ENCODE measurements around the gene FBLN5. TPM values are rescaled to one million over a fixed set of nuclear protein-coding genes. Genes with fewer than 3 reads are reported as not detected.

Gene FBLN5
- total and polyA plus RNA-seq, 4 experiments from 2014 or later = 7.9 to 23.7 (median 15.8) TPM

- Histone ChIP-seq H3K4me1 (ENCODE audit: insufficient read depth, low read length) (peaks cover 6% of the 10 kb centered on the region), H3K4me3 (ENCODE audit: low read length in 2 of 2) (no peak overlapping the region), H3K9me3 (ENCODE audit: control insufficient read depth in 1 of 2, low read length in 2 of 2) (no peaks in the 10 kb centered on the region), H3K27ac (ENCODE audit: low read depth, low read length) (no peak overlapping the region), H3K27me3 (ENCODE audit: insufficient read depth, low read length) (no peaks in the 10 kb centered on the region), H3K36me3 (ENCODE audit: insufficient read depth, low read length) (no peaks in the 10 kb centered on the region)
- H3K4me1 Mint-ChIP-seq = peaks cover 3 to 5% (median 3%) of the 10 kb centered on the region in 4 donors
- no peaks in the 10 kb centered on the region for H3K27me3 Mint-ChIP-seq
- intact Hi-C loops (cut with micrococcal nuclease) = no loop called here
- DNase-seq = no peak
- ChIA-PET CTCF (ENCODE audit: partially characterized antibody) (interaction anchor here (1.2 kb wide), 1 partner anchor 52 kb away, joined by 4 read pairs; no protein-coding TSS in a partner anchor), POLR2A (ENCODE audit: partially characterized antibody) (interaction anchor here (1.2 kb wide), 1 partner anchor 10 kb away, joined by 4 read pairs; no protein-coding TSS in a partner anchor)
- H3K36me3 Mint-ChIP-seq = peaks cover 7 to 9% of the 10 kb centered on the region in 2 donors
- no peak overlapping the region for H3K4me3 Mint-ChIP-seq
- no peaks in the 10 kb centered on the region for H3K9me3 Mint-ChIP-seq
- H3K27ac Mint-ChIP-seq = no peak overlapping the region
These were observed 16.0 kb upstream of the FBLN5 start for GRCh38 chr14:91963465-91963864.

DNA sequence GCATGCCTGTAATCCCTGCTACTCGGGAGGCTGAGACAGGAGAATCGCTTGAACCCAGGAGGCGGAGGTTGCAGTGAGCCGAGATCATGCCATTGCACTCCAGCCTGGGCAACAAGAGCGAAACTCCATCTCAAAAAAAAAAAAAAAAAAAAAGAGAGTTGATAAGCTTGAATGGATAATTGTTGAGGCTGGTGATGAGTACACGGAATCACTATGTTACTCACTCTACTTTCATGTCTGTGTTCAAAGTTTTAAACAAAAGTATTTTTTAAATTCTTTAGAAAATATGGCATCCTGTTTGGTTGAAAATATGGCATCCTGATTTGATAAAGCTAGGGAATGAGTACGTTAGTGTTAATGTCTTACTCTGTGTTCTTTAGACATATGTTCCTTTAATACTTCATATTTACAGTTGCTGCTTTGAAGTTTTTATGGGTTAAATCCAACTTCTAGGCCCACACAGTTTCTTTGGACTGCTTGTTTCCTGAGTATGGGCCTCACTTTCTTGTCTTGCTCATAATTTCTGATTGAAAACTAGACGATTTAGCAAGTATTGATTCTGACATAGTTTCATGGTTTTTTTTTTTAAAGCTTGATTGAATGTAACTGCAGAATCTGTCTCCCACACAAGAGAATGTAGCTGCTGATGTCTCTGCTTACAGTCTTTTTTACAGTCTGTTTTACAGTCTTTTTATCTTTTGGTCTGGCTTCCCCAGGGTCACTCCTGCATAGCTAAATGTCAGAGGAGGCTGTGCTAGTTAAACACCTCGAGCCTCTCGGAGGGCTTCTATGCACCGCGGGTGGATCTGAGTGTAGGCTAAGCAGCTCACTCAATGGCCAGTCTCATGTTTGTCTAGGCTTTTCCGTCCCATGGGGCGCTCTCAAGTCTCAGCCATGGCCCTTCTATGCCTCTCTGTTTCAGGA is 14.1 kb upstream of the FBLN5 start:
- Mint-ChIP-seq H3K4me1 (no peaks in the 10 kb centered on the region), H3K27me3 (peaks cover 1 to 5% of the 10 kb centered on the region in 2 donors), H3K4me3 (no peak overlapping the region), H3K36me3 (no peaks in the 10 kb centered on the region), H3K27ac (no peak overlapping the region), H3K9me3 (no peaks in the 10 kb centered on the region)
- intact Hi-C loops (cut with micrococcal nuclease) = no loop called here
- CTCF ChIA-PET (ENCODE audit: partially characterized antibody) = interaction anchor here (1.0 to 1.5 kb wide), 2 partner anchors 10 to 14 kb away, joined by 3 to 5 read pairs; no protein-coding TSS in a partner anchor
- Histone ChIP-seq H3K4me1 (ENCODE audit: insufficient read depth, low read length) (no peaks in the 10 kb centered on the region), H3K4me3 (ENCODE audit: low read length in 2 of 2) (no peak overlapping the region), H3K27me3 (ENCODE audit: insufficient read depth, low read length) (no peaks in the 10 kb centered on the region), H3K9me3 (ENCODE audit: control insufficient read depth in 1 of 2, low read length in 2 of 2) (no peaks in the 10 kb centered on the region), H3K36me3 (ENCODE audit: insufficient read depth, low read length) (no peaks in the 10 kb centered on the region), H3K27ac (ENCODE audit: low read depth, low read length) (no peak overlapping the region)
- no peak for DNase-seq
- POLR2A ChIA-PET (ENCODE audit: partially characterized antibody) = no interaction called here

GRCh38 chr14:91957876-91958313 is 10.4 kb upstream of the FBLN5 start:
- intact Hi-C loops (cut with micrococcal nuclease) = no loop called here
- Histone ChIP-seq H3K36me3 (ENCODE audit: insufficient read depth, low read length) (no peaks in the 10 kb centered on the region), H3K4me3 (ENCODE audit: low read length in 2 of 2) (no peak overlapping the region), H3K27me3 (ENCODE audit: insufficient read depth, low read length) (no peaks in the 10 kb centered on the region), H3K27ac (ENCODE audit: low read depth, low read length) (no peak overlapping the region), H3K4me1 (ENCODE audit: insufficient read depth, low read length) (no peaks in the 10 kb centered on the region), H3K9me3 (ENCODE audit: control insufficient read depth in 1 of 2, low read length in 2 of 2) (no peaks in the 10 kb centered on the region)
- DNase-seq = no peak
- ChIA-PET POLR2A (ENCODE audit: partially characterized antibody) (no interaction called here), CTCF (ENCODE audit: partially characterized antibody) (no interaction called here)
- Mint-ChIP-seq H3K27me3 (peaks cover 3 to 7% of the 10 kb centered on the region in 2 donors), H3K36me3 (no peaks in the 10 kb centered on the region), H3K27ac (no peak overlapping the region), H3K4me3 (no peak overlapping the region), H3K9me3 (no peaks in the 10 kb centered on the region), H3K4me1 (no peaks in the 10 kb centered on the region)

DNA sequence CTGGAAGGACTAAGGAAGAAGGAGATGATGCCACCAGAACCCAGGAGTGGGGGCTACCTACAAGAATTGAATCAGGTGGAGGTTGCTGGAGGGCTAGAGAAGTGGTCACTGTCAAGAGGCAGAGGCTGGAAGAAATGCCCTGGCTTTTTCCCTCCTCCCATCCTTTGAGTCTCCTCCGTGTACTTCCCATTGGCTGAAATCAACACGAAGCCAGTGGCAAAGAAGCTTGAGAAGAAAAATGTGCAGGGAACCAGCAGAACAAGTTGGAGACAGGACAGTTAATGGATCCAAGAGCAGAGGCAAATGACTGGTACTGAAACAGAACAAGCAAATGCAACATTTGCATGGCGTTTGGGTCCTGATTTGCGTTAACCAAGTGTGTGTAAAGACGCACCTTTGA is 9.1 kb upstream of the FBLN5 start:
- ChIA-PET CTCF (ENCODE audit: partially characterized antibody) (no interaction called here), POLR2A (ENCODE audit: partially characterized antibody) (no interaction called here)
- H3K4me1 ChIP-seq (ENCODE audit: insufficient read depth, low read length) = no peaks in the 10 kb centered on the region
- no peaks in the 10 kb centered on the region for H3K9me3 ChIP-seq (ENCODE audit: control insufficient read depth in 1 of 2, low read length in 2 of 2)
- H3K36me3 Mint-ChIP-seq = no peaks in the 10 kb centered on the region
- no peak overlapping the region for H3K4me3 ChIP-seq (ENCODE audit: low read length in 2 of 2)
- H3K27ac ChIP-seq (ENCODE audit: low read depth, low read length) = no peak overlapping the region
- DNase-seq = no peak
- H3K27me3 ChIP-seq (ENCODE audit: insufficient read depth, low read length) = no peaks in the 10 kb centered on the region
- no peaks in the 10 kb centered on the region for H3K4me1 Mint-ChIP-seq
- H3K9me3 Mint-ChIP-seq = no peaks in the 10 kb centered on the region
- intact Hi-C loops (cut with micrococcal nuclease) = no loop called here
- H3K27ac Mint-ChIP-seq = no peak overlapping the region
- H3K36me3 ChIP-seq (ENCODE audit: insufficient read depth, low read length) = no peaks in the 10 kb centered on the region
- H3K4me3 Mint-ChIP-seq = no peak overlapping the region
- H3K27me3 Mint-ChIP-seq = peaks cover 3 to 7% of the 10 kb centered on the region in 2 donors

DNA sequence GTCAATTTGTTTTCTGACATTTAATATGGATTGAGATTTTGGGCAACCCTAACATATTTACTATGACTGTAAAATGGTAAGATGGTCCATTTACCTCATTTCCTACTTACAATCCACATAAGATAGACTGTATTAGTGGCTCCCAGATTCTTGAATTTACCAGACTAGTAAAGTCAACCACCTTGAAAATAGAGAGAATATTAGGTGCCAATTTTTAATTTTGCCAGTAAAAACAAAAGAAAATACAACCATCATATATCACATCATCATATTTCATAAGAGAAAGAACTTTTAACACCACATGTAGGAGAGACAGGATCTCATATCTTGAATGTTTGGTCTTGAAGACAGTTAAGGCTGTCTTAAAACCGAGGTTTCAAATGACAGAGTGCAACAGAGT is 7.7 kb upstream of the FBLN5 start:
- Histone ChIP-seq H3K27me3 (ENCODE audit: insufficient read depth, low read length) (no peaks in the 10 kb centered on the region), H3K36me3 (ENCODE audit: insufficient read depth, low read length) (no peaks in the 10 kb centered on the region), H3K4me3 (ENCODE audit: low read length in 2 of 2) (no peak overlapping the region), H3K9me3 (ENCODE audit: control insufficient read depth in 1 of 2, low read length in 2 of 2) (no peaks in the 10 kb centered on the region), H3K27ac (ENCODE audit: low read depth, low read length) (no peak overlapping the region), H3K4me1 (ENCODE audit: insufficient read depth, low read length) (no peaks in the 10 kb centered on the region)
- intact Hi-C loops (cut with micrococcal nuclease) = no loop called here
- H3K27me3 Mint-ChIP-seq = peaks cover 3 to 7% of the 10 kb centered on the region in 2 donors
- no peak overlapping the region for H3K27ac Mint-ChIP-seq
- H3K36me3 Mint-ChIP-seq = no peaks in the 10 kb centered on the region
- no peaks in the 10 kb centered on the region for H3K9me3 Mint-ChIP-seq
- DNase-seq = no peak
- POLR2A ChIA-PET (ENCODE audit: partially characterized antibody) = no interaction called here
- no peak overlapping the region for H3K4me3 Mint-ChIP-seq
- no peaks in the 10 kb centered on the region for H3K4me1 Mint-ChIP-seq
- CTCF ChIA-PET (ENCODE audit: partially characterized antibody) = no interaction called here

DNA sequence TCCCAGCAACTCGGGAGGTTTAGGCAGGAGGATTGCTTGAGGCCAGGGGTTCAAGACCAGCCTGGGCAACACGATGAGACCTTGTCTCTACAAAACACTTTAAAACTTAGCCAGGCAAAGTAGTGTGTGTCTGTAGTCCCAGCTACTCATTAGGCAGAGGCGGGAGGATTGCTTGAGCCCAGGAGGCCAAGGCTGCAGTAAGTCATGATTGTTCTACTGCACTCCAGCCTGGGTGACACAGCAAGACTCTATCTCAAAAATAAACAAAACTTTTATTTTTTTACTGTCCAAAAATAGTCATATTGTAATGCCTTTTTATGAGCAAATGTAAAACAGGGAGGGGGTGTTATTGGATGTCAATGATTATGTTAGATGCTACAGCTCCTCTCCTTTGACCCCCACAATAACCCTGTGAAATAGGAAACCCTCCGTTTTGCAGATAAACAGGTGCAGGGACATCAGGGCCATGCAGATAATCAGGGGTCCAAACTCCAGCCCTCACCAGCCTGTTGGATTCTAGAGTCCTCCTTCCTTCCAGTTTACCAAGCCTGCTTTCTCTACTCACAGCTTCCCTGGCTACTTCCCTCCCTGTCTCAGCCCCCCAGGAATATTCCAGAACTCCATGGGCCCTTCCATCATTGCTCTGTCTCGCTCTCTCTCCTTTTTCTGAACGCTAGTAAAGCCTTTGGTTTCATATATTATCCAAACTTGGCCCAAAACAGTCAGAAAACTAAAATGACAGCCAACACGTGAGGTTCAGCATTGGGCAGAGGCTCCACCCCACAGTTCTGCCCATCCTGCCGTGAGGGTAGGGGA is 5.9 kb upstream of the FBLN5 start:
- peaks cover 0 to 3% (median 0%) of the 10 kb centered on the region in 4 donors for H3K4me1 Mint-ChIP-seq
- Histone ChIP-seq H3K9me3 (ENCODE audit: control insufficient read depth in 1 of 2, low read length in 2 of 2) (no peaks in the 10 kb centered on the region), H3K27me3 (ENCODE audit: insufficient read depth, low read length) (no peaks in the 10 kb centered on the region), H3K27ac (ENCODE audit: low read depth, low read length) (no peak overlapping the region), H3K4me3 (ENCODE audit: low read length in 2 of 2) (no peak overlapping the region), H3K4me1 (ENCODE audit: insufficient read depth, low read length) (no peaks in the 10 kb centered on the region), H3K36me3 (ENCODE audit: insufficient read depth, low read length) (no peaks in the 10 kb centered on the region)
- DNase-seq = no peak
- H3K27ac Mint-ChIP-seq = no peak overlapping the region
- ChIA-PET POLR2A (ENCODE audit: partially characterized antibody) (no interaction called here), CTCF (ENCODE audit: partially characterized antibody) (no interaction called here)
- intact Hi-C loops (cut with micrococcal nuclease) = no loop called here
- peaks cover 3 to 7% of the 10 kb centered on the region in 2 donors for H3K27me3 Mint-ChIP-seq
- H3K36me3 Mint-ChIP-seq = no peaks in the 10 kb centered on the region
- no peak overlapping the region for H3K4me3 Mint-ChIP-seq
- H3K9me3 Mint-ChIP-seq = no peaks in the 10 kb centered on the region
